Liver (tissue), 9 donors: ENCODE measurements around the gene NME1. TPM values are rescaled to one million over a fixed set of nuclear protein-coding genes. Genes with fewer than 3 reads are reported as not detected.

Experiments used
- DNase-seq: peaks from one replicate; pipeline ENCODE4 v3.0.0-alpha.2; 2017; ENCODE audit warnings: low spot score
- H3K27ac ChIP-seq, 2 donors: one replicate each; pipeline ENCODE4 v1.7.0; 2013; ENCODE audit warnings: inconsistent platforms in 2 of 2, low read length in 2 of 2, control low read depth in 1 of 2, low read depth in 1 of 2, mild to moderate bottlenecking in 1 of 2
- H3K27me3 ChIP-seq, 4 donors: one replicate each; pipeline versions ENCODE4 v1.6.1 to v1.7.0; 2013; ENCODE audit warnings: low read length in 3 of 4, inconsistent platforms in 1 of 4, mild to moderate bottlenecking in 1 of 4, moderate library complexity in 1 of 4; ENCODE audit not compliant: control insufficient read depth in 4 of 4, insufficient read depth in 4 of 4
- H3K36me3 ChIP-seq, 4 donors: one replicate each; pipeline versions ENCODE4 v1.6.1 to v1.7.0; 2013; ENCODE audit warnings: low read length in 3 of 4, mild to moderate bottlenecking in 3 of 4, low read depth in 1 of 4, moderate library complexity in 1 of 4; ENCODE audit not compliant: control insufficient read depth in 4 of 4, insufficient read depth in 3 of 4
- H3K4me1 ChIP-seq, 4 donors: one replicate each; pipeline versions ENCODE4 v1.6.1 to v1.7.0; 2013; ENCODE audit warnings: low read length in 3 of 4, mild to moderate bottlenecking in 3 of 4, moderate library complexity in 1 of 4; ENCODE audit not compliant: control insufficient read depth in 4 of 4, insufficient read depth in 4 of 4
- H3K4me3 ChIP-seq, 3 donors: one replicate each; pipeline versions ENCODE4 v1.6.1 to v1.7.0; 2013; ENCODE audit warnings: low read length in 3 of 3, control low read depth in 1 of 3, low read depth in 1 of 3, mild to moderate bottlenecking in 1 of 3
- H3K9ac ChIP-seq, 2 donors: one replicate each; pipeline ENCODE4 v1.7.0; 2013; ENCODE audit warnings: low read length in 2 of 2, mild to moderate bottlenecking in 2 of 2, moderate library complexity in 2 of 2, control low read depth in 1 of 2, low read depth in 1 of 2
- H3K9me3 ChIP-seq, 4 donors: one replicate each; pipeline versions ENCODE4 v1.6.1 to v1.7.0; 2013; ENCODE audit warnings: low read length in 3 of 4; ENCODE audit not compliant: control insufficient read depth in 4 of 4
- FOXA1 ChIP-seq: IDR thresholded peaks from 2 replicates; pipeline ENCODE4 v1.6.1; 2016; ENCODE audit warnings: antibody characterized with exemption
- FOXA2 ChIP-seq: IDR thresholded peaks from 2 replicates; pipeline ENCODE4 v1.6.1; 2016; ENCODE audit warnings: antibody characterized with exemption
- GABPA ChIP-seq, 2 donors: IDR thresholded peaks in 1 of 2; conservative IDR thresholded peaks in 1 of 2; 2 replicates each; pipeline ENCODE4 v1.6.1; 2016; ENCODE audit warnings: antibody characterized with exemption in 2 of 2, mild to moderate bottlenecking in 1 of 2, moderate library complexity in 1 of 2
- HNF4A ChIP-seq, 2 donors: conservative IDR thresholded peaks; 2 replicates each; pipeline ENCODE4 v1.6.1; 2016; ENCODE audit warnings: antibody characterized with exemption in 2 of 2, mild to moderate bottlenecking in 2 of 2
- HNF4G ChIP-seq: IDR thresholded peaks from 2 replicates; pipeline ENCODE4 v1.6.1; 2016; ENCODE audit warnings: antibody characterized with exemption
- JUND ChIP-seq, 2 donors: IDR thresholded peaks; 2 replicates each; pipeline ENCODE4 v1.6.1; 2016; ENCODE audit warnings: antibody characterized with exemption in 2 of 2
- MAX ChIP-seq: IDR thresholded peaks from 2 replicates; pipeline ENCODE4 v1.6.1; 2016; ENCODE audit warnings: antibody characterized with exemption
- NR2F2 ChIP-seq: IDR thresholded peaks from 2 replicates; pipeline ENCODE4 v1.6.1; 2016; ENCODE audit warnings: antibody characterized with exemption
- RAD21 ChIP-seq, 2 donors: IDR thresholded peaks; 2 replicates each; pipeline ENCODE4 v1.6.1; 2016; ENCODE audit warnings: antibody characterized with exemption in 2 of 2, mild to moderate bottlenecking in 2 of 2
- REST ChIP-seq: IDR thresholded peaks from 2 replicates; pipeline ENCODE4 v1.6.1; 2016; ENCODE audit warnings: antibody characterized with exemption, mild to moderate bottlenecking
- RXRA ChIP-seq, 2 donors: IDR thresholded peaks; 2 replicates each; pipeline ENCODE4 v1.6.1; 2017 to 2018; ENCODE audit warnings: antibody characterized with exemption in 2 of 2, mild to moderate bottlenecking in 1 of 2
- SP1 ChIP-seq: IDR thresholded peaks from 2 replicates; pipeline ENCODE4 v1.6.1; 2018; ENCODE audit warnings: antibody characterized with exemption, mild to moderate bottlenecking
- TAF1 ChIP-seq: conservative IDR thresholded peaks from 2 replicates; pipeline ENCODE4 v1.6.1; 2016; ENCODE audit warnings: antibody characterized with exemption, mild to moderate bottlenecking
- ZBTB33 ChIP-seq: IDR thresholded peaks from 2 replicates; pipeline ENCODE4 v1.6.1; 2016; ENCODE audit warnings: antibody characterized with exemption
- WGBS: extraction: QIAGEN DNeasy Blood & Tissue Kit; methylation state at CpG from one replicate; pipeline ENCODE4 v1.1.7; 2013; 5-methylcytosine and 5-hydroxymethylcytosine counted together
- polyA plus RNA-seq, 2 donors: library from polyadenylated mRNA; stranded (reverse) in 1 of 2; unstranded in 1 of 2; fragments of 200-250 nt in 1 of 2; fragments of >200 nt in 1 of 2; fragmentation: Nextera tagmentation in 1 of 2; extraction: Ambion mirVana in 1 of 2; gene quantifications; one replicate each; pipeline versions ENCODE4 v1.2.1 to v1.2.3, GENCODE V29; 2013 to 2015
- total RNA-seq, 2 donors: library from RNA; depleted of rRNA; stranded (reverse); fragments of >200 nt; gene quantifications; one replicate each; pipeline ENCODE4 v1.2.3, GENCODE V29; 2014
- TF ChIP-seq, protein P1 (sequence below): IDR thresholded peaks from 2 replicates; pipeline ENCODE4 v1.6.1; 2016; ENCODE audit warnings: antibody characterized with exemption
- donor health status: healthy.
- donor health status: healthy.
- donor health status: healthy.
- donor health status: healthy.
- donor health status: healthy.

Gene NME1
- total and polyA plus RNA-seq, 4 donors, result 26.7 to 97.3 (median 57.4) TPM

DNA sequence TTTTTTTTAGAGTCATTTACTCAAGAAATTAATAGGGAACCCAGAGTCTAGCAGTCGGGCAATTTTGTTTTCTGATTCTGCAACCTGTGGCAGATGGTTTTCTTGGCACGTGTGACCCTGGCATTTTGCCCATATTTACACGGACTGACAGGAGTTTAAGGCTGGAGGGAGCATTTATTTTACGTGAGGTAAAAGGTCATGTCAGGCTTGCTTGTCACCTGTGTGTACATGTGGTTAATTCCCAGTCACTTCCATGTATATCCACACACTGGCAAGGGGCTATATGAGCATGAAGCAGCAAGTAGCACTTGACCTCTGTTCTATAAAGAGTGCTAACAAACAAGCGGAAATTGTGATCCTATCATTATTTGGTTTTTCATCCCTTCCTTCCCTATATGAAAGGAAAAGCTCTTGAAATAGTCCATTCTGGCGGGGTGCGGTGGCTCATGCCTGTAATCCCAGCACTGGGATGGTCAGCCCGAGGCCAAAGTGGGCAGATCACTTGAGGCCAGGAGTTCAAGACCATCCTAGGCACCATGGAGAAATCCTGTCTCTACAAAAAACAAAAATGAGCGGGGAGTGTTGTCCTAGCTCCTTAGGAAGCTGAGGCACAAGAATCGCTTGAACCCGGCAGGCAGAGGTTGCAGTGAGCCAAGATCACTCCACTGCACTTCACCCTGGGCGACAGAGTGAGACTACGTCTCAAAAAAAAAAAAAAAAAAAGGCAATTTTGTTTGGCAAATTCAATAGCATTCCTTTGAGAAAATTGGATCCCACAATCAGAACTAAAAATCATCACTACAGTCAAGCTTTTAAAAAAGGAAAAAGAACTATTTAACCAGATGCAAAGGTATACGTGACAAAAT, 34.8 kb upstream of the NME1 start:
- peaks cover 7 to 42% (median 34%) of the 10 kb centered on the region in 4 donors for H3K4me1 ChIP-seq
- peak overlapping the region; percentile 89 to 98 for H3K27ac ChIP-seq
- DNase-seq, result peak; percentile 63
- peak overlapping the region; percentile 74 to 100 (median 84) for H3K4me3 ChIP-seq
- peak overlapping the region; percentile 37 to 78 for H3K9ac ChIP-seq
- H3K9me3 ChIP-seq, result no peaks in the 10 kb centered on the region
- TF ChIP-seq NR2F2 (no peak), SP1 (peak; percentile 64), FOXA1 (peak; percentile 60), HNF4G (no peak), ZBTB33 (no peak), MAX (peak; percentile 90), RXRA (IDR thresholded peaks at IDR 0.05) (peak; percentile 95 to 97), RAD21 (IDR thresholded peaks at IDR 0.05) (peak; percentile 45 to 62), TAF1 (no peak), FOXA2 (peak; percentile 86), GABPA (IDR thresholded peaks at IDR 0.05 in 1 of 2, conservative IDR thresholded peaks at IDR 0.05 in 1 of 2) (peak in 1 of 2 donors; percentile 48), REST (peak; percentile 33), JUND (IDR thresholded peaks at IDR 0.05) (peak in 1 of 2 donors; percentile 54), HNF4A (conservative IDR thresholded peaks at IDR 0.05) (peak; percentile 64 to 79)
- TF ChIP-seq, protein P1, sequence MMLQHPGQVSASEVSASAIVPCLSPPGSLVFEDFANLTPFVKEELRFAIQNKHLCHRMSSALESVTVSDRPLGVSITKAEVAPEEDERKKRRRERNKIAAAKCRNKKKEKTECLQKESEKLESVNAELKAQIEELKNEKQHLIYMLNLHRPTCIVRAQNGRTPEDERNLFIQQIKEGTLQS, result peak; percentile 61
- no peaks in the 10 kb centered on the region for H3K36me3 ChIP-seq
- no peaks in the 10 kb centered on the region for H3K27me3 ChIP-seq
- WGBS, result 16% methylated on average over 14 of the region's 14 CpGs
